ENCODE results near the gene HAUS5. TPM values are rescaled to one million over a fixed set of nuclear protein-coding genes. Genes with fewer than 3 reads are reported as not detected.

The HAUS5 gene
- total RNA-seq, 1 donor from 2014 or later, result 5.3 TPM

GRCh38 chr19:35621708-35622107 lies 9.2 kb downstream of the HAUS5 start:
- no peaks in the 10 kb centered on the region for H3K79me2 ChIP-seq (ENCODE audit: insufficient read depth, low read length)
- no peak overlapping the region for H3K27ac ChIP-seq (ENCODE audit: low read depth, low read length)
- H2AFZ ChIP-seq (ENCODE audit: low read depth, low read length), result no peak overlapping the region
- Mint-ChIP-seq H3K9me3 (ENCODE audit: unreplicated experiment) (no peaks in the 10 kb centered on the region), H3K27ac (ENCODE audit: unreplicated experiment) (no peak overlapping the region), H3K4me3 (ENCODE audit: unreplicated experiment) (no peak overlapping the region), H3K4me1 (ENCODE audit: low read depth, unreplicated experiment) (no peaks in the 10 kb centered on the region), H3K36me3 (ENCODE audit: low read depth, unreplicated experiment) (peaks cover 4% of the 10 kb centered on the region), H3K27me3 (ENCODE audit: low read depth, unreplicated experiment) (no peaks in the 10 kb centered on the region)
- DNase-seq (ENCODE audit: low read depth), result no peak
- FAIRE-seq, result no peak
- H3K4me1 ChIP-seq (ENCODE audit: insufficient read depth, low read length), result no peaks in the 10 kb centered on the region
- H3K27me3 ChIP-seq (ENCODE audit: insufficient read depth, low read length), result no peaks in the 10 kb centered on the region
- no peaks in the 10 kb centered on the region for H4K20me1 ChIP-seq (ENCODE audit: insufficient read depth, low read length)
- H3K4me3 ChIP-seq (ENCODE audit: insufficient read depth, low read depth, low read length), result no peak overlapping the region
- no peak for TF ChIP-seq CTCF (IDR thresholded peaks at IDR 0.05; ENCODE audit: insufficient read depth, low read depth, low read length)
- no peak for TF ChIP-seq EZH2 (IDR thresholded peaks at IDR 0.05; ENCODE audit: insufficient read depth, low read length)
- no peak overlapping the region for H3K9ac ChIP-seq (ENCODE audit: low read length)
- peaks cover 2% of the 10 kb centered on the region for H3K36me3 ChIP-seq (ENCODE audit: insufficient read depth, low read length)
- no peak overlapping the region for H3K4me2 ChIP-seq (ENCODE audit: low read length)
- H3K9me3 ChIP-seq (ENCODE audit: insufficient read depth, low read depth, low read length), result no peaks in the 10 kb centered on the region

GRCh38 chr19:35622750-35623149 lies 10.2 kb downstream of the HAUS5 start:
- Mint-ChIP-seq H3K36me3 (ENCODE audit: low read depth, unreplicated experiment) (peaks cover 4% of the 10 kb centered on the region), H3K27ac (ENCODE audit: unreplicated experiment) (no peak overlapping the region), H3K9me3 (ENCODE audit: unreplicated experiment) (no peaks in the 10 kb centered on the region), H3K4me3 (ENCODE audit: unreplicated experiment) (no peak overlapping the region), H3K27me3 (ENCODE audit: low read depth, unreplicated experiment) (no peaks in the 10 kb centered on the region), H3K4me1 (ENCODE audit: low read depth, unreplicated experiment) (no peaks in the 10 kb centered on the region)
- Histone ChIP-seq H3K4me3 (ENCODE audit: insufficient read depth, low read depth, low read length) (no peak overlapping the region), H3K4me2 (ENCODE audit: low read length) (no peak overlapping the region), H2AFZ (ENCODE audit: low read depth, low read length) (no peak overlapping the region), H3K9me3 (ENCODE audit: insufficient read depth, low read depth, low read length) (no peaks in the 10 kb centered on the region), H3K27me3 (ENCODE audit: insufficient read depth, low read length) (no peaks in the 10 kb centered on the region), H3K27ac (ENCODE audit: low read depth, low read length) (no peak overlapping the region), H3K36me3 (ENCODE audit: insufficient read depth, low read length) (peaks cover 2% of the 10 kb centered on the region), H3K79me2 (ENCODE audit: insufficient read depth, low read length) (no peaks in the 10 kb centered on the region), H3K9ac (ENCODE audit: low read length) (no peak overlapping the region), H4K20me1 (ENCODE audit: insufficient read depth, low read length) (no peaks in the 10 kb centered on the region), H3K4me1 (ENCODE audit: insufficient read depth, low read length) (no peaks in the 10 kb centered on the region)
- no peak for DNase-seq (ENCODE audit: low read depth)
- no peak for FAIRE-seq
- TF ChIP-seq CTCF (IDR thresholded peaks at IDR 0.05; ENCODE audit: insufficient read depth, low read depth, low read length) (no peak), EZH2 (IDR thresholded peaks at IDR 0.05; ENCODE audit: insufficient read depth, low read length) (no peak)

- FAIRE-seq, result no peak
- no peak for TF ChIP-seq CTCF (IDR thresholded peaks at IDR 0.05; ENCODE audit: insufficient read depth, low read depth, low read length)
- no peak for TF ChIP-seq EZH2 (IDR thresholded peaks at IDR 0.05; ENCODE audit: insufficient read depth, low read length)
- no peaks in the 10 kb centered on the region for H3K9me3 Mint-ChIP-seq (ENCODE audit: unreplicated experiment)
- H3K27me3 ChIP-seq (ENCODE audit: insufficient read depth, low read length), result no peaks in the 10 kb centered on the region
- no peak for DNase-seq (ENCODE audit: low read depth)
- H3K36me3 ChIP-seq (ENCODE audit: insufficient read depth, low read length), result peaks cover 2% of the 10 kb centered on the region
- H3K4me3 Mint-ChIP-seq (ENCODE audit: unreplicated experiment), result no peak overlapping the region
- H3K9me3 ChIP-seq (ENCODE audit: insufficient read depth, low read depth, low read length), result no peaks in the 10 kb centered on the region
- H3K4me1 Mint-ChIP-seq (ENCODE audit: low read depth, unreplicated experiment), result peaks cover 4% of the 10 kb centered on the region
- H3K27me3 Mint-ChIP-seq (ENCODE audit: low read depth, unreplicated experiment), result no peaks in the 10 kb centered on the region
- no peak overlapping the region for H2AFZ ChIP-seq (ENCODE audit: low read depth, low read length)
- no peak overlapping the region for H3K4me2 ChIP-seq (ENCODE audit: low read length)
- no peak overlapping the region for H3K9ac ChIP-seq (ENCODE audit: low read length)
- no peaks in the 10 kb centered on the region for H4K20me1 ChIP-seq (ENCODE audit: insufficient read depth, low read length)
- no peak overlapping the region for H3K4me3 ChIP-seq (ENCODE audit: insufficient read depth, low read depth, low read length)
- no peaks in the 10 kb centered on the region for H3K4me1 ChIP-seq (ENCODE audit: insufficient read depth, low read length)
- H3K27ac Mint-ChIP-seq (ENCODE audit: unreplicated experiment), result no peak overlapping the region
- H3K79me2 ChIP-seq (ENCODE audit: insufficient read depth, low read length), result no peaks in the 10 kb centered on the region
- no peak overlapping the region for H3K27ac ChIP-seq (ENCODE audit: low read depth, low read length)
- peaks cover 4% of the 10 kb centered on the region for H3K36me3 Mint-ChIP-seq (ENCODE audit: low read depth, unreplicated experiment)
Observed at GRCh38 chr19:35623327-35624010, 10.9 kb downstream of the HAUS5 start.

All from astrocyte (in vitro differentiated cells and primary cell).